GM21423 (cell line): ENCODE results near the gene CHEK2.
"Not testable (repeated sequence)": the region's sequence is repeated elsewhere in the genome, so short reads cannot be mapped to it uniquely, and the experiment has no call there.

ENCODE experiments used
- ATAC-seq: cut with Tn5 transposase; IDR thresholded peaks from one replicate; pipeline ENCODE4 v1.9.1; 2021; ENCODE audit warnings: mild to moderate bottlenecking, moderate library complexity; ENCODE audit not compliant: unreplicated experiment

CHEK2 gene

GRCh38 chr22:28741785-28742561 is at the start of gene CHEK2, which contains the start of gene HSCB:
Gene CHEK2, minus strand, starts transcription at chr22:28741820. Its CDS starts 7,099 bp downstream, at chr22:28734721.
Gene HSCB, plus strand, starts transcription at chr22:28742039. Its CDS starts 57 bp downstream, at chr22:28742096.
- peak; percentile 89 for ATAC-seq

DNA sequence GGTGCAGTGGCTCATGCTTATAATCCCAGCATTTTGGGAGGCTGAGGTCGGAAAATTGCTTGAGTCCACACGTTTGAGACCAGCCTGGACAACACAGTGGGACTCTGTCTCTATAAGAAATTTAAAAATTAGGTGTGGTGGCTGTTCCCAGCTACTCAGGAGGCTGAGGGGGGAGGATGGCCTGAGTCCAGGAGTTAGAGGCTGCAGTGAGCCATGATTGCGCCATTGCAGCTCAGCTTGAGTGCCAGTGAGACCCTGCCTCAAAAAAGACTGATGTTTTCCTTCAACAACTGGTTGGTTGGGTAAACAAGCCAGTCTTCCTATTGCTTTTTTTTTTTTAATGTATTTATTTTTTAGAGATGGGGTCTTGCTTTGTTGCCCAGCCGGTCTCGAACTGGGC is 49.5 kb upstream of the CHEK2 start:
- no peak for ATAC-seq

DNA sequence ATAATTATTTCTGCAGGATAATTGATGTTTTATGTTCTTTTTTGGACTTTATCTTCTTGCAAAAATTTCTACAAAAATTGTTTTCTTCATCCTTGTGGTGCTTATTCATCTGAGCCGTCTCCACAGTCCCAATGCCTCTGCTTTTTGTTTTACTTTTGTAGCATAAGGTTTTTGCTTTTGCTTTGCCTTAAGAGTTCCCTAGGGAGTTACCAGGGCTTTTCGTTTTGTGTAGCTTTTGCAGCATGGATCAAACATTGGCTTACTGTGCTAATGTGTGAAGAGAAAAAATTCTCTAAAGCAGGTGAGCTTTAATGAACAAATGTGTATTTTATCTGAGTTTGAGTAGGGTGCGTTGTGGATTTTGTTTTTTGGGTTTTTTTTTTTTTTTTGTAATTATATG is 47.0 kb upstream of the CHEK2 start:
- no peak for ATAC-seq

DNA sequence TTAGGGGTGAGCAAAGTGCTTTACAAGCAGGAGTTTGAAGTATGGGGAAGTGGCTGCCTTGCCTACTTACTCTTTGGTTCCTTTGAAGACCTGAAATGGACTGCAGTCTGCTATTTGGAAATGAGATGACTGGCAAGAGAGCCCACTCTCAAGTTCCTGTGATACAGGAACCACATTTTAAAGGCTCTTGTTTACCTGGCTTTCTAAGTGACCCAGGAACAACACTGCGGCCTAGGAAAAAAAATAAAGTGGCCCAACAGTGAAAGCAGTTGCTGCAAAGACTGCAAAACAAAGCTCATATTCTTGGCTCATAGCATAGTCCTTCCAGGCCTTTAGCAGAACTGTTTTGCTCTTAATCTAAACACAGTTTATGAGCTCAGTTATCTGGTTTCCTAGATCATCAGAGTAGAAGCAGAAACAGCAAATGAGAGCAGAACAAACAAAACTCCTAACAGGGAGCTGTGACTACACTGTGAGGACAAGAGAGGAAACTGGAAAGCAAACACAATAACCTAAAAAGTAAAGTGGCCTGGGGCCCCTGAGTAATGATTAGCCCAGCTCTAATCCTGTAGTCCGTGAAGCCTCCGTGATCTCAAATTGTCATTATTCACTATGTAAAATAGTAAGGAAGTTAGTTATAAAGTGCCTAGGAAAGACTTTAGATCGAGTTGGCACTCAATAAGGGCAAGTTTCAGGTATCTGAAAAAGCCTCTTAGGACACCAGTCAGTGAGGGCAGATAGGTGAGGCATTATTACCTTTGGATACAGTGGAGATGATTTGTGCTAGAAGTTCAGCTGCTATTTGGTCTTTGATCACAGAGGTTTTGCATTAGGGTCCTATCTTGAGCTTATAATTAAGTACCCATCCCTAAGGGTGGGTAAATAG is 42.4 kb upstream of the CHEK2 start:
- no peak for ATAC-seq

- no peak for ATAC-seq
Measured at GRCh38 chr22:28780296-28780695, 38.7 kb upstream of the CHEK2 start.

GRCh38 chr22:28779833-28780232 is 38.2 kb upstream of the CHEK2 start:
- no peak for ATAC-seq

GRCh38 chr22:28774378-28774777 is 32.8 kb upstream of the CHEK2 start:
- no peak for ATAC-seq

DNA sequence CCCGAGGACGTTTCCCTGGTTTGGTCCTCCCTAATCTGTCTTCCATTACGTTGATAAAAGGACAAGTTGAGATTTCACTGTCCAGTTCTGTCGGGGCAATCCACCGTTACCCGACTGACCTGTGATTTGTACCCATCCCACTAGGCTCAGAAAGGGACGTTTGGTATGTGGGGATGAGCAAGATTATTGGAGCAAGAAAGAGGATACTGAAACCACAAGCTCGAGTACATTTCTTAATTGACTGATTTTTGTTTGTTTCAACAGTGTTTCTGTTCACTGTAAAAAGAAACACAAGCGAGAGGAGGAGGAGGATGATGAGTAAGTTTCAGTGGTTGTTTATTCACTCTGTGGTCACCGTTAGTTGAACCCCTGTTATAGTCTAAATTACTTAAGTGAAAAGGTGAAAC is 31.8 kb upstream of the CHEK2 start:
- peak; percentile 28 for ATAC-seq

DNA sequence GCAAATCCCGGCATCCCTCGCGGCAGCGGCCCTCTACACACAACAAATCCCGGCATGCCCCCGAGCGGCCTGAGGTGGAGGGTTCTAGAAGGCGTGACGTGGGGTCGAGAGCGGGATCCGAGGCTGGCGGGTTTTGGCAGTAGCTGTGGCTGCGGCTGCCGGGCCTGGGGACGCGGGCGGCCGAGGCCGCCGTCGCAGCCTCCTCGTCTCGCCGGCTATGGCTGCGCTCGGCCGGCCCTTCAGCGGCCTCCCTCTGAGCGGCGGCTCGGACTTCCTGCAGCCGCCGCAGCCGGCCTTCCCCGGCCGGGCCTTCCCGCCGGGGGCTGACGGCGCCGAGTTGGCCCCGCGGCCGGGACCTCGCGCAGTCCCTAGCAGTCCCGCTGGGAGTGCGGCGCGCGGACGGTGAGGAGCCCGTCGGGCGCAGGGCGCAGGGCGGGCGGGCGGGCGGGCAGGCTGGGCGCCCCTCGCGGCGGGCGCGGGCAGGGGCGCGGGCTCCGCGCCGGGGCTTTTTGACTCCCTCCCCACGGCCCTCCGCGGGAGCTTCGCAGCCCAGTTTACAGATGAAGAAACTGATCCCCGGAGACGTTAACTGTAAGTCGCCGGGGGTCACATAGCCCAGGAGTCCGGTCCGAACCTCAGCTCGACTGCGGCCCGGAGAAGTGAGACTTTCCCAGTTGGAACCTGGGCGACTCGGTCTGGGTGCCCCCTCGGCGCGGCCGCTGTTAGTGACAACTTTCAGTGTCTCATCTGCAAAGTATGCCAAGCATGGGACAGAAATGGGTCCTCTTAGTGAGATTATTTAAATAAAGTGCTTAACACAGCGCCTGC is 31.2 kb upstream of the CHEK2 start, which contains the start of gene CCDC117:
CCDC117 (plus strand) TSS at position 63 of the 828 bp plus-strand sequence; CDS start at position 218, 155 bp downstream.
- peak; percentile 82 for ATAC-seq

DNA sequence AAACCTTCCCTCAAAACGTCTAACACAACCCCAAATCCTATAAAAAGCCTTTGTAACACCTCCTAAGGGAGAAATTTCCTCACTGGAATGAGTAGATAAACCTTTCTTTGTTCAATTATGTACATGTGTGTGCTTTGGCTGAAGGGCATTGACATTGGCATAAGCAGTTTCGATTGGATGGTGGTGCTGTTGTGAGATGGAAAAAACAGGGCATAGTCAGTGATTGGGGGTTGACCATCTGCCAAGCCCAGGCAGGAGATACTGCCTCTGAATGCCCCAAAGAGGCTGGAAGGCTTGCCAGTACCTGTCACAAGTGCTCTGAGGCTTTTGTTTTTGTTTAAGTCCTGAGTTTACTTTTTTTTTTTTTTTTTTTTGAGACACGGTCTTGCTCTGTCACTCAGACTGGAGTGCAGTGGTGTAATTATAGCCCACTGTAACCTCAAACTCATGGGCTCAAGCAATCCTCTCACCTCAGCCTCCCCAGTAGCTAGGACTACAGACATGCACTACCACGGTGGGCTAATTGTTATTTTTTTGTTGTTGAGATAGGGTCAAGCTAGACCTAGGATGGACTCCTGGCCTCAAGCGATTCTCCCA is 29.7 kb upstream of the CHEK2 start:
- ATAC-seq: no peak

DNA sequence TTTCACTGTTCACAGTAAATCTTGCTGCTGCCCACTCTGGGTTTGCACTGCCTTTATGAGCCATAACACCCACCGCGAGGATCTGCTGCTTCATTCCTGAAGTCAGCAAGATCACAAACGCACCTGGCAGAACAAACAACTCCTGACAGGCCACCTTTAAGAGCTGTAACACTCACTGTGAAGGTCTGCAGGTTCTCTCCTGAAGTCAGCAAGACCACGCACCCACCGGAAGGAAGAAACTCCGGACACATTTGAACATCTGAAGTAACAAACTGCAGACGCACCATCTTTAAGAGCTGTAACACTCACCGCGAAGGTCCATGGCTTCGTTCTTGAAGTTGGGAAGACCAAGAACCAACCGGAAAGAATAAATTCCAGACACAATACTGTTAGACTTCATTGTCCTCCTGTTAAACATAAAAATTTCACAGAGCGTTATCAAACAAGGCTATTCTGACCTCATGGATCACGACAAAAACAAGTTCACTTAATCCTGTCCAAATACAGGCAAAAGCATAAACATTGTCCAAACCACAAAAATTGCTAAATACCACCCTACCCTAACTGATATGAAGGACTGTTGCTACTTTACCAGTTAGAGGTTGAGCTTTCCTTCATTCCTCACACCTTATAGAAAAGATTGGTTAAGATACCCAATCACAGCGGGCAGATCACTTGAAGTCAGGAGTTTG is 27.9 kb upstream of the CHEK2 start:
- ATAC-seq: no peak

DNA sequence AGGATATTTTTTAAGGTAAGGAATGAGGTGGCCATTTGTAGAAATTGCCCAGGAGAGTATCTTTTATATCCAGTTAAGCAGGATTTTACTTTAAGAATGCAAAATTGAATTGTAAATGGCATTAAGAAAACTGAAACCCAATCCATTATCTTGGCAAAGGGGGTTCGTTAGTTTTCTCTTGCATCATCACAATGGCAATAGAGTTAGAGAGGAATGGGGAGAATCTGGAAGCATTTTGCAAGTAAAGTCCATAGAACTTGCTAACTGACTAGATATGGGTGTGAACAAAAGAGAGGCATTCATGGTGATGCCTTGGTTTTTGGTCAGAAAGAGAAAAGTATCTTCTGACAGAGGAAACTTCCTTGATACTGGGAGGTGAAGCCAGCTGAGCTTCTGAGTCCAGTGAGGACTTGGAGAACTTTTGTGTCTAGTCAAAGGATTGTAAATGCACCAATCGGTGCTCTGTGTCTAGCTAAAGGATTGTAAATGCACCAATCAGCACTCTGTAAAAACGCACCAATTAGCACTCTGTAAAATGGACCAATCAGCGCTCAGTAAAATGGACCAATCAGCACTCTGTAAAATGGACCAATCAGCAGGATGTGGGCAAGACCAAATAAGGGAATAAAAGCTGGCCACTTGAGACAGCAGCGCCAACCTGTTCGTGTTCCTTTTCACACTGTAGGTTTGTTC is 27.2 kb upstream of the CHEK2 start:
- no peak for ATAC-seq

- ATAC-seq: no peak
Measured at GRCh38 chr22:28766628-28767027, 25.0 kb upstream of the CHEK2 start.

DNA sequence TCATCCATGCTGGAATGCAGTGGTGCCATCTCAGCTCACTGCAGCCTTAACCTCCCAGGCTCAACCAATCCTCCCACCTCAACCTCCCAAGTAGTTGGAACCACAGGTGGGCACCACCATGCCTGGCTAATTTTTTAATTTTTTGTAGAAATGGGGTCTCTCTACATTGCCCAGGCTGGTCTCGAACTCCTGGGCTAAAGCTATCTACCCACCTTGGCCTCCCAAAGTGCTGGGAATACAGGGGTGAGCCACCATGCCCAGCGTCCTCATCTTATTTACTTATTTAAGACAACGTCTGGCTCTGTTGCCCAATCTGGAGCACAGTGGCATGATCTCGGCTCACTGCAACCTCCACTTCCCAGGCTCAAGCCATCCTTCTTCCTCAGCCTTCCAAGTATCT is 20.4 kb upstream of the CHEK2 start:
- not testable (repeated sequence) for ATAC-seq

GRCh38 chr22:28761449-28761755 is 19.8 kb upstream of the CHEK2 start:
- ATAC-seq: no peak

GRCh38 chr22:28759861-28760560 is 18.4 kb upstream of the CHEK2 start:
- no peak for ATAC-seq

GRCh38 chr22:28754512-28754911 is 12.9 kb upstream of the CHEK2 start:
- ATAC-seq: not testable (repeated sequence)

DNA sequence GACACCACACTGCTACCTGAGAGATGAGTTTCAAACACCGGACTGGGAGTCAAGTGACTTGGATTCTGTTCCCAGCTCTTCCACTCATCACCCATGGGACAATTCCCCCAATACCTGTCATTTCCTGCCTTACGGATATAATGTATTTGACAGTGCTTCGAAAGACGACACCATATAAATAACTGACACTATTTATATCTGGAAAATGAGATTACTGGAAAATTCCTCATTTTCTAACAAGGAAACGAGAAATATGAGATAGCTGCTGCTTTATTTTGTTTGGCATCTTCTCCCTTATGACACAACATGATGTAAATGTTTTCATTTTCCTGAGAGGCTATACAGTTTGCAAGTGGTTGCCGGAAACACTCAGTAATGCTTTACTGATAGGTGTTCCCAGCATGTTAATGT is 8.9 kb upstream of the CHEK2 start:
- ATAC-seq: no peak

- ATAC-seq: no peak
Measured at GRCh38 chr22:28743852-28744251, 2.2 kb upstream of the CHEK2 start.
